Memory B cell (primary cell): ENCODE data around the gene ACSF3.
"Not testable (repeated sequence)": the region's sequence is repeated elsewhere in the genome, so short reads cannot be mapped to it uniquely, and the experiment has no call there.

Experiments
- ATAC-seq: fragments of 150-1000 bp; cut with Tn5 transposase; 2 replicates; pipeline ENCODE4 v1.10.0; 2021; ENCODE audit warnings: low read depth, mild to moderate bottlenecking, moderate library complexity
- DNase-seq, 2 donors: peaks; one replicate each; pipeline ENCODE4 v3.0.0; 2022; ENCODE audit warnings: low spot score in 2 of 2
- H3K27ac Mint-ChIP-seq: one replicate; pipeline ENCODE4 v1.8.0; 2022; ENCODE audit warnings: mild to moderate bottlenecking, moderate library complexity, mixed read lengths
- H3K27me3 Mint-ChIP-seq: one replicate; pipeline ENCODE4 v1.8.0; 2022; ENCODE audit warnings: mixed read lengths
- H3K36me3 Mint-ChIP-seq: one replicate; pipeline ENCODE4 v1.8.0; 2022; ENCODE audit warnings: mild to moderate bottlenecking, mixed read lengths
- H3K4me1 Mint-ChIP-seq: one replicate; pipeline ENCODE4 v1.8.0; 2022; ENCODE audit warnings: mixed read lengths
- H3K4me3 Mint-ChIP-seq: one replicate; pipeline ENCODE4 v1.8.0; 2022; ENCODE audit warnings: mild to moderate bottlenecking, moderate library complexity, mixed read lengths
- H3K9me3 Mint-ChIP-seq: one replicate; pipeline ENCODE4 v1.8.0; 2022; ENCODE audit warnings: mixed read lengths

ACSF3 gene

DNA sequence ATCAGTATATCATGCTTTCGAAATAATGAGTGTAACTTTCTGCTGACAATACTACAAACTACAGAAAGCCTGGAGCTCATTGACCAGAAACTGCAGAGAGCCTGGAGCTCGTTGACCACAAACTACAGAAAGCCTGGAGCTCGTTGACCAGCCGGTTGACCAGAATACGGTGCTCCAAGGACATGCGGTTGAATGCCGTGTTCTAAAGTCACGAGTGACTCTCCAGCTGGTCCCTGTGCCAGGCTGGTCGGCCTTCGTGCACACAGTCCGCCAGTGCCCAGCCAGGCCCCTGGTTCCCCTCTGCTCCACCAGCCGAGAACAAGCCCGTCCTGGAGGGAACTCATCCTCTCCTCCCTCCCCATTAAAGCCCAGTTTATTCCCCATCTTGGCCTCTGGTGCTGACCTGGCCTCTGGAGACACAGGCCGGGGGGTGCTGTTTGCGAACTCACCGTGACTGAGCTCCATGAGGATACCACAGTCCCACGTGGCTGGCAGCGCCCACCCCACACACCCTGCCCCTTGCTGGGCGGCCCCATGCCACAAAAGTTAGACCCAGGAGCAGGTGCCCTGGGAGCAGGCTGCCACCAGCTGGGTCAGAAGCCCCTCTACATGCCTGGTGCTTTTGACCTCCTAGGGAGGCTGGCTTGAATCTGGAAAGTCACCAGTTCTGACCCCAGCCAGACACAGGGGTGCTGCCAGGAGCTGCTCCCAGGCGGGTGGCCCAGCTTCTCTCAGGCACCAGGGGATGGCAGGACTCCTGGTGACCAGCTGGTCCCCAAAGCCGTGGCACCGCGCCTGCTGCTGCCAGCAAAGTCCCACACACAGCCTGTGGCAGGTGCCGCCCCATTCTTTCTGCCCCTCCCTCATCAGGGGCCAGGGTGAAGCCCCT is 62.4 kb downstream of the ACSF3 start:
- H3K27me3 Mint-ChIP-seq = no peaks in the 10 kb centered on the region
- no peak overlapping the region for H3K4me3 Mint-ChIP-seq
- DNase-seq = no peak
- no peaks in the 10 kb centered on the region for H3K9me3 Mint-ChIP-seq
- no peak for ATAC-seq
- peaks cover 5% of the 10 kb centered on the region for H3K36me3 Mint-ChIP-seq
- no peak overlapping the region for H3K27ac Mint-ChIP-seq
- peaks cover 23% of the 10 kb centered on the region for H3K4me1 Mint-ChIP-seq

DNA sequence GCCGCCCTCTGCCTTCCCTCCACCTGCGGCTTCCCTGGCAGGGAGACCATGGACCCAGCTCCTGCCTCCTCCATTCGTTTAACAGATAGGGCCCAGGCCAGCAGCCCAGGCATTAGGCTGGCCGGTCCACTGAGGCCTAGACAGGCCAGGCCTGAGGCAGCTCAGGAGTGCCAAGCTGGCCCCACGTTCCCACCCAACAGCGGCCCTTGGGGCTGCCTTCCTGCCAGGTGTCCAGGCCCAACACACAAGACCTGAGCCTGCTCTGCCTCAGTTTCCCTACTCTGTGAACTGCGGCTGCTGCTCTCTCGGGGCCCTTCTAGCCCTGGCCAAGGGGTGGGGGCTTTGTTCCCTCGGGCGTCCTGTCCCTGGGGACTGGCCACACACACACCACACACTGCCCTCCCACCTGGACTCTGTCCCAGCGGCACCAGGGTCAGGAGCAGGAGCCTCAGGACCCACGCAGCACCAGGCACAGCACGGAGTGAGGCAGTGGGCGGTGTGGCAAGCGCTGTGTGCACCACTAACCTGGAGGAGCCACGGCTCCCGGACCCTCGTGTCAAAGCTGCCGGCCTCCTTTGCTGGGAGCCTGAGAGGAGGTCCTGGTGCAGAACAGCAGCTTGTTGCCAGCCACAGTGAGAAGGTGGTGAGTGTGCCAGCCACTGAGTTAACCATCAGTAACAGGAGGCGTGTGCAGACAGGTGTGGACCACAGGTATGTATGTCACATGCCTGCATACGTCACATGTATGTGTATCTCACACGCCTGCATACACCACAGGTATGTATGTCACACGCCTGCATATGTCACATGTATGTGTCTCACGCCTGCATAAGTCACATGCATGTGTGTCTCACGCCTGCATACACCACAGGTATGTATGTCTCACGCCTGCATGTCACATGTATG is 63.3 kb downstream of the ACSF3 start:
- no peak for ATAC-seq
- Mint-ChIP-seq H3K36me3 (no peaks in the 10 kb centered on the region), H3K9me3 (no peaks in the 10 kb centered on the region), H3K4me3 (no peak overlapping the region), H3K4me1 (peaks cover 27% of the 10 kb centered on the region), H3K27ac (no peak overlapping the region), H3K27me3 (peaks cover 3% of the 10 kb centered on the region)
- DNase-seq = no peak

DNA sequence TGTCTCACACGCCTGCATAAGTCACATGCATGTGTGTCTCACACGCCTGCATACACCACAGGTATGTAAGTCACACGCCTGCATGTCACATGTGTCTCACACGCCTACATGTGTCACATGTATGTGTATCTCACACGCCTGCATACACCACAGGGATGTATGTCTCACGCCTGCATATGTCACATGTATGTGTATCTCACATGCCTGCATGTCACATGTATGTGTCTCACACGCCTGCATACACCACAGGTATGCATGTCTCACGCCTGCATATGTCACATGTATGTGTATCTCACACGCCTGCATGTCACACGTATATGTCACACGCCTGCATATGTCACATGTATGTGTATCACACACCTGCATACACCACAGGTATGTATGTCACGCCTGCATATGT is 64.1 kb downstream of the ACSF3 start:
- Mint-ChIP-seq H3K36me3 (no peaks in the 10 kb centered on the region), H3K4me3 (no peak overlapping the region), H3K9me3 (no peaks in the 10 kb centered on the region), H3K27me3 (peaks cover 6% of the 10 kb centered on the region), H3K4me1 (peaks cover 27% of the 10 kb centered on the region), H3K27ac (no peak overlapping the region)
- ATAC-seq (no peak), DNase-seq (no peak)

- Mint-ChIP-seq H3K36me3 (no peaks in the 10 kb centered on the region), H3K4me1 (peaks cover 27% of the 10 kb centered on the region), H3K27ac (no peak overlapping the region), H3K4me3 (no peak overlapping the region), H3K9me3 (no peaks in the 10 kb centered on the region), H3K27me3 (peaks cover 6% of the 10 kb centered on the region)
- DNase-seq = no peak
- ATAC-seq = no peak
Observed at GRCh38 chr16:89159066-89159849, 65.6 kb downstream of the ACSF3 start.

DNA sequence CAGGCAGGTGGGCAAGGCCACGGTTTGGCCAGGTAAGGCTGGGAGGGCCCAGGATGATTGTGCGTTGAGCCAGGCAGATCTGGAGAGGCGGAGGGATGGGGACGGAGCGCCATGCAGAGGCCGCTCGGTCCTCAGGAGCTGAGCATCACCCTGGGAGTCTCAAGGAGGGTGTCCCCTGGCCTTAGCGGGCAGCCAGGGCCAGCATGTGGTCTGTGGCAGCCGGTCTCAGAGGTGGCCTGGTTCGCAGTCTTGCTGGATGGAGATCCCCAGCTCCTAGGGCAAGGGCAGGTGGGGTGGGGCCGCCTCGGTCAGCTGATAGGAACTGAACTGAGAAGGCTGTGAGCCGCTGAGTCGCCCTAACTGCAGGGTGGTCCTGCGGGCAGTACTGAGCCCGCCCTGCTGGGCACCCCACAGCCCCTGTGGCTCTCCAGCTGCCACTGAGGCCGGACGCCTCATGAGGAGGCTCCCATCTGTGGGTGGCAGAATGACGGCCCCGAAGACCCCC is 66.2 kb downstream of the ACSF3 start:
- Mint-ChIP-seq H3K4me3 (no peak overlapping the region), H3K27ac (no peak overlapping the region), H3K4me1 (peaks cover 22% of the 10 kb centered on the region), H3K36me3 (no peaks in the 10 kb centered on the region), H3K9me3 (no peaks in the 10 kb centered on the region), H3K27me3 (peaks cover 6% of the 10 kb centered on the region)
- DNase-seq (no peak), ATAC-seq (no peak)

GRCh38 chr16:89160977-89161701 is 67.5 kb downstream of the ACSF3 start:
- H3K27ac Mint-ChIP-seq = no peak overlapping the region
- no peak overlapping the region for H3K4me3 Mint-ChIP-seq
- no peak for DNase-seq
- no peak for ATAC-seq
- H3K4me1 Mint-ChIP-seq = peaks cover 16% of the 10 kb centered on the region
- no peaks in the 10 kb centered on the region for H3K9me3 Mint-ChIP-seq
- peaks cover 10% of the 10 kb centered on the region for H3K27me3 Mint-ChIP-seq
- no peaks in the 10 kb centered on the region for H3K36me3 Mint-ChIP-seq

DNA sequence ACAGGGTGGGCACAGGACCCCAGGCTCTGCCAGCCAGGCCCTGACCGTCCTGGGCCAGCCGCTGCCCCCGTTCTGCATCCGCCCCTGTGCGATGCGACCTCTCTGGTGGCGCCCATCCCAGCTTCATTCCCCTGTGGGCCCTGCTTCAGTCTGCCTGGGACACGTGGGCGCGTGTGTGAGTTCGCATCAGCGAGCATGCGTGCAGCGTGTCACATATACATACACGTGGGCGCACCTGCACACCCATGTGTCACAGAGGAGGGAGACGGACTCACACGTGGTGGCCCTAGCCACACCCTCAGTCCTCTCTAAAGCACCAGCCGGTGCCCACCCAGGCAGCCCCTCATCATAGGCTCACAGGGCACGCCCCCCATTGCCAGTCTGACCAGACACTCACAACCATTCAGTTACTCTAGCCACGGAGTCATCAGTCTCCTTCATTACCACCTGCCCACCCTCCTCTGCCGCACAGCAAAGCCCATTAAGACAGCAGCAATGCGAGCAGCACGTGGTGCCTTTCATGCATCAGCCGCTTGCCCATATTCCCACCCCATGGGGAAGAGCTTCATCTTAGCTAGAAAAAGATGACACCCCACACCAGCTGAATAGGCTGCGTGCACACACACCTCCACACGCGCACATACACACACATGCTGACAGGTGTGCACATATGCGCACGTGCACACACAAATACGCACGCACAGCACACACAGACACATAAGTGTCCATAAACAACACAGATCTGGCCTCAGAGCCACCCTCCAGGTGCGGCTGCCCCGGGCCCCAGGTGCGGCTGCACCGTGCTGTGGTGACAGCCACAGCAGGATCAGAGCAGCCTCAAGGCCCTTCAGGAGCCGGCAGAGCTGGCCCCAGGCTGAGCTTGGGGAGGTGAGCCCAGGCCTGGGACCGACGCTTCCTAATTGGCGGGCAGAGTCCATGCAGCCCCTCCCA is 68.4 kb downstream of the ACSF3 start:
- ATAC-seq = peak; percentile 82

DNA sequence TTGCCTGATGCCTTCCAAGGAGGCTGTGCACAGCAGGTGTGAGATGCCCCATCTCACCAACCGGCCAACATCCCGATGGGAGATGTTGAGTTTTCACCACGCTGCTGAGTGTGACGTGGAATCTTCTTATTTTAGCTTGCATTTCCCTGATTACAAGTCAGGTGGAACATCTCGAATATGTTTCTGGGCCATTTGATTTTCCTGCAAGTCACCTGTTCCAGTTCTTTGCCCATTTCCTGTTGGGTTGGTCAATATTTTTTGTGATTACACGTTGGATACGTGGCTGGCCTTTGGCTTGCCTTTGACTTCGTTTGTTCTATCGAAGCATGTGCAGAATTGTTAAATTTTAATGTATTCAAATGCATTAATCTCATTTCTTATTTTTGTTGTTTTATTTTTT is 69.6 kb downstream of the ACSF3 start:
- DNase-seq = no peak
- Mint-ChIP-seq H3K4me1 (peaks cover 21% of the 10 kb centered on the region), H3K27me3 (peaks cover 13% of the 10 kb centered on the region), H3K9me3 (no peaks in the 10 kb centered on the region), H3K27ac (no peak overlapping the region), H3K4me3 (no peak overlapping the region), H3K36me3 (no peaks in the 10 kb centered on the region)
- no peak for ATAC-seq

More for the DNA sequence above, 68.4 kb downstream of the ACSF3 start:
- Mint-ChIP-seq H3K36me3 (no peaks in the 10 kb centered on the region), H3K9me3 (no peaks in the 10 kb centered on the region), H3K4me3 (no peak overlapping the region), H3K27me3 (peaks cover 13% of the 10 kb centered on the region), H3K27ac (no peak overlapping the region), H3K4me1 (peaks cover 19% of the 10 kb centered on the region)
- DNase-seq = no peak

- Mint-ChIP-seq H3K4me3 (no peak overlapping the region), H3K9me3 (no peaks in the 10 kb centered on the region), H3K27ac (no peak overlapping the region), H3K27me3 (peaks cover 16% of the 10 kb centered on the region), H3K4me1 (peaks cover 19% of the 10 kb centered on the region), H3K36me3 (no peaks in the 10 kb centered on the region)
- no peak for ATAC-seq
- no peak for DNase-seq
Observed at GRCh38 chr16:89164436-89164835, 70.8 kb downstream of the ACSF3 start.

DNA sequence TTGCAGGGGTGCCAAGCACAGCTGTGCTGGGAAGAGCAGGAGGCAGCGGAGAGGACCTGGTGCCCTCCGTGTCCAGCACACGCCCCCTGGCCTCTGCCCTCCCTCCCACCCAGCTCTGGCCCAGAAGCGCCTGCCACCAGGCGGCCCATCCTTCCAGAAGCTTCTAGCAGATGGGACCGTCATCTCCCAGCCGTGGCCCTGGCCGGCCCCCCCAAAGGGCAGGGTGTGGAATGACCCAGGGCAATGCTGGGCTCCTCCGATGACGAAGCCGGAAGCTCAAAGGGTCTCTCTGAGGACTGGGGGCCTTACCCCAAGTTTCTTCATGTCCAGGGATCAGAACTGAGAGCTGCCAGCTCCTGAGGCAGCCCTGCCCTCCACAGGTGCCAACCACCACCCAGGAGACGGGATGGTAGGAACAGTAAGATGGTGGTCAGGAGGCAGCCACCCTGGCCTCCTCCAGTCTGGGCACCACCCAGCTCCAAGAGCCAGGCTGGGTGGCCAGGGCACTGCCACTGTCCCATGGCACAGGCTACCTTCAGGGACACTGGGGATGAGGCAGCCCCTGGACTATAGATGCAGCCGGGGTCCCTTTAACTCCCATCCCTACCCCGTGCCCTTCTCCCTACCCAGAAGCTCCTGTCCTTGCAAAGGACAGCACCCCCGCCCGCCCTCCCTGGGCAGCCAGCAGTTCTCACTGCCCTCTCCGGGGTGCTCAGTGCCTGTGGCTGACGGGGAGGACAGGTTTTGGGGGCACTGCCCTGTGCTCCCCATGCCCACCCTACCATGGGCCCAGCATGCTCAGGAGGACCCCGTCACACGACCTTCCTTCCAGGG is 71.4 kb downstream of the ACSF3 start:
- Mint-ChIP-seq H3K4me3 (peak overlapping the region; percentile 19), H3K27ac (no peak overlapping the region), H3K27me3 (peaks cover 16% of the 10 kb centered on the region), H3K9me3 (no peaks in the 10 kb centered on the region), H3K36me3 (no peaks in the 10 kb centered on the region), H3K4me1 (peaks cover 19% of the 10 kb centered on the region)
- ATAC-seq (no peak), DNase-seq (no peak)

GRCh38 chr16:89165681-89165979 is 72.0 kb downstream of the ACSF3 start:
- not testable (repeated sequence) for DNase-seq, H3K27ac Mint-ChIP-seq, H3K36me3 Mint-ChIP-seq, ATAC-seq, H3K9me3 Mint-ChIP-seq
- Mint-ChIP-seq H3K4me1 (peaks cover 24% of the 10 kb centered on the region), H3K4me3 (peak overlapping the region; percentile 19), H3K27me3 (peaks cover 18% of the 10 kb centered on the region)
